Muscle of leg (tissue), 16 donors: ENCODE results near the gene RABEP1. TPM values are rescaled to one million over a fixed set of nuclear protein-coding genes. Genes with fewer than 3 reads are reported as not detected.
A peak's percentile ranks its signal among the peaks of the same experiment; 100 is the strongest.
"Not testable (repeated sequence)": the region's sequence is repeated elsewhere in the genome, so short reads cannot be mapped to it uniquely, and the experiment has no call there.

Experiments
- DNase-seq: peaks from one replicate; pipeline ENCODE4 v3.0.0; 2013
- H3K27ac ChIP-seq: one replicate; pipeline ENCODE4 v1.5.1; 2013; ENCODE audit warnings: mild to moderate bottlenecking, low read length, control low read depth
- H3K27me3 ChIP-seq: one replicate; pipeline ENCODE4 v1.6.1; 2013; ENCODE audit warnings: low read length; ENCODE audit not compliant: control insufficient read depth, insufficient read depth
- H3K36me3 ChIP-seq: one replicate; pipeline ENCODE4 v1.6.1; 2013; ENCODE audit warnings: low read length; ENCODE audit not compliant: control insufficient read depth, insufficient read depth
- H3K4me1 ChIP-seq: one replicate; pipeline ENCODE4 v1.6.1; 2013; ENCODE audit warnings: low read length; ENCODE audit not compliant: control insufficient read depth, insufficient read depth
- H3K4me3 ChIP-seq: one replicate; pipeline ENCODE4 v1.5.1; 2013; ENCODE audit warnings: low read length, control low read depth
- H3K9me3 ChIP-seq: replicated peaks from 2 replicates; pipeline ENCODE4 v1.6.1; 2013; ENCODE audit warnings: low read depth, low read length; ENCODE audit not compliant: control insufficient read depth
- WGBS: methylation state at CpG from one replicate; pipeline ENCODE4 v1.1.5; 2013; ENCODE audit warnings: missing lambda C conversion rate; ENCODE audit not compliant: insufficient coverage; 5-methylcytosine and 5-hydroxymethylcytosine counted together
- long read RNA-seq, 11 donors: transcript quantifications; one replicate each; lab custom pipeline, GENCODE V29; 2026
- polyA plus RNA-seq, 8 donors: library from polyadenylated mRNA; unstranded; fragments of 120-200 nt; gene quantifications; one replicate each; pipeline versions ENCODE4 v1.2.1 to v1.2.3, GENCODE V29; 2013; ENCODE audit warnings: inconsistent platforms in 1 of 8, low replicate concordance in 1 of 8; ENCODE audit not compliant: insufficient read length in 8 of 8, insufficient read depth in 1 of 8
- total RNA-seq: library from RNA; stranded (reverse); fragments of 120-200 nt; gene quantifications from one replicate; pipeline ENCODE4 v1.2.4, GENCODE V29; 2013

Gene RABEP1
- 41.7 TPM for total RNA-seq
- 10 to 100 TPM; 38.2 to 55.6 (median 51.8) TPM for polyA plus RNA-seq
- long read RNA-seq, donor 1, full-length matches to known transcripts: 3 of 3 reads
- long read RNA-seq, donor 1, partial matches to known transcripts: 0 of 3 reads
- long read RNA-seq, donor 1, other reads (novel, unspliced or antisense): 0 of 3 reads
- long read RNA-seq, donor 2: 0 reads
- long read RNA-seq, donor 3, full-length matches to known transcripts: 3 of 18 reads
- long read RNA-seq, donor 3, partial matches to known transcripts: 7 of 18 reads
- long read RNA-seq, donor 3, other reads (novel, unspliced or antisense): 8 of 18 reads
- long read RNA-seq, donor 4, full-length matches to known transcripts: 3 of 3 reads
- long read RNA-seq, donor 4, partial matches to known transcripts: 0 of 3 reads
- long read RNA-seq, donor 4, other reads (novel, unspliced or antisense): 0 of 3 reads
- long read RNA-seq, donor 5, full-length matches to known transcripts: 7 of 101 reads
- long read RNA-seq, donor 5, partial matches to known transcripts: 85 of 101 reads
- long read RNA-seq, donor 5, other reads (novel, unspliced or antisense): 9 of 101 reads
- long read RNA-seq, donor 6, full-length matches to known transcripts: 9 of 65 reads
- long read RNA-seq, donor 6, partial matches to known transcripts: 34 of 65 reads
- long read RNA-seq, donor 6, other reads (novel, unspliced or antisense): 22 of 65 reads
- long read RNA-seq, donor 7, full-length matches to known transcripts: 4 of 4 reads
- long read RNA-seq, donor 7, partial matches to known transcripts: 0 of 4 reads
- long read RNA-seq, donor 7, other reads (novel, unspliced or antisense): 0 of 4 reads
- long read RNA-seq, donor 8, full-length matches to known transcripts: 1 of 1 reads
- long read RNA-seq, donor 8, partial matches to known transcripts: 0 of 1 reads
- long read RNA-seq, donor 8, other reads (novel, unspliced or antisense): 0 of 1 reads
- long read RNA-seq, donor 9, full-length matches to known transcripts: 2 of 34 reads
- long read RNA-seq, donor 9, partial matches to known transcripts: 32 of 34 reads
- long read RNA-seq, donor 9, other reads (novel, unspliced or antisense): 0 of 34 reads
- long read RNA-seq, donor 10, partial matches to known transcripts: 34 of 34 reads
- long read RNA-seq, donor 10, other reads (novel, unspliced or antisense): 0 of 34 reads
- long read RNA-seq, donor 11, full-length matches to known transcripts: 1 of 11 reads
- long read RNA-seq, donor 11, partial matches to known transcripts: 10 of 11 reads
- long read RNA-seq, donor 11, other reads (novel, unspliced or antisense): 0 of 11 reads

GRCh38 chr17:5281814-5282641 is at the start of gene RABEP1:
TSS of gene RABEP1 (plus strand) at chr17:5282284. CDS start at chr17:5282487, 203 bp downstream.
- peak within 1 kb of the TSS; percentile 65 for H3K27ac ChIP-seq
- DNase-seq: peak; percentile 96
- H3K9me3 ChIP-seq: no peaks in the 10 kb centered on the region
- under 1% methylated on average over 91 of the region's 98 CpGs for WGBS
- H3K4me3 ChIP-seq: peak within 1 kb of the TSS; percentile 61
- H3K4me1 ChIP-seq: peaks cover 11% of the 10 kb centered on the region
- no peaks in the 10 kb centered on the region for H3K27me3 ChIP-seq
- H3K36me3 ChIP-seq: peaks cover 3% of the 10 kb centered on the region

GRCh38 chr17:5233492-5233891 is 48.6 kb upstream of the RABEP1 start:
- H3K27ac ChIP-seq, H3K4me3 ChIP-seq: not testable (repeated sequence)
- WGBS: 97% methylated on average over 5 of the region's 7 CpGs

GRCh38 chr17:5234645-5235576 is 47.2 kb upstream of the RABEP1 start, which contains the start of gene SCIMP:
TSS of gene SCIMP (minus strand) at chr17:5234860. CDS start at chr17:5234755, 105 bp downstream.
- peak; percentile 69 for DNase-seq
- WGBS: 85% methylated on average over 11 of the region's 19 CpGs
- Histone ChIP-seq H3K36me3 (peaks cover 14% of the 10 kb centered on the region), H3K4me3 (peak within 1 kb of the TSS; percentile 15), H3K27me3 (no peaks in the 10 kb centered on the region), H3K4me1 (no peaks in the 10 kb centered on the region), H3K27ac (no peak within 1 kb of the TSS), H3K9me3 (no peaks in the 10 kb centered on the region)

More at GRCh38 chr17:5233492-5233891, 48.6 kb upstream of the RABEP1 start:
- not testable (repeated sequence) for DNase-seq, H3K9me3 ChIP-seq, H3K27me3 ChIP-seq, H3K4me1 ChIP-seq
- H3K36me3 ChIP-seq: peaks cover 14% of the 10 kb centered on the region

- H3K27ac ChIP-seq: no peak overlapping the region
- no peaks in the 10 kb centered on the region for H3K27me3 ChIP-seq
- no peak for DNase-seq
- H3K36me3 ChIP-seq: peaks cover 10% of the 10 kb centered on the region
- H3K4me3 ChIP-seq: no peak overlapping the region
- no peaks in the 10 kb centered on the region for H3K9me3 ChIP-seq
- 82% methylated on average over 1 of the region's 3 CpGs for WGBS
- H3K4me1 ChIP-seq: peaks cover 5% of the 10 kb centered on the region
These were observed 45.0 kb upstream of the RABEP1 start for GRCh38 chr17:5236938-5237540.

DNA sequence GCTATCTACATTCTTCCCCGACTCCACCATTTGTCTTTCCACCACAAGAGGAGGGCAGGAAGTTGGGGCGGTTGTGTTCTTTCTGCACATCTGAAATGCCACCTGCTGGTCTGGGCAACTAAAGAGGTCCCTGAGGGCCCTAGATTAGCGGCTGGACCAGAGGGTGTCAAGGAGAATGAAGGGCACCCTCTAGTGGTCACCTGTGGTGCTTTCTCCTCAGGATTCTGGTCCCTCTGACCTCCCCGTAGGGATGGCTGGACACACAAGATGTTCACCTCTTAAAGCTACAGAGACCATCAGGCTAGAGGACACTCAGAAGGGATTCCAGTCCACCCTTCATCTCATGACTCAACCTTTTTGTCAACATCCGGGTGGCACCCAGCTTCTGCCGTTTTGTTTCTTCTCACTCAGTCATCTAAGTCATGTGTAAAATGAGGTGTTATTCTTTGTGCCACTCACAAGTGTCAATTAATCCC is 44.5 kb upstream of the RABEP1 start:
- Histone ChIP-seq H3K27ac (no peak overlapping the region), H3K4me3 (no peak overlapping the region), H3K27me3 (no peaks in the 10 kb centered on the region), H3K9me3 (no peaks in the 10 kb centered on the region), H3K4me1 (peaks cover 8% of the 10 kb centered on the region), H3K36me3 (peaks cover 10% of the 10 kb centered on the region)
- peak; percentile 48 for DNase-seq
- 26% methylated on average over 3 of the region's 6 CpGs for WGBS

- Histone ChIP-seq H3K4me3 (no peak overlapping the region), H3K4me1 (peaks cover 8% of the 10 kb centered on the region), H3K27me3 (no peaks in the 10 kb centered on the region), H3K36me3 (peaks cover 10% of the 10 kb centered on the region), H3K9me3 (no peaks in the 10 kb centered on the region), H3K27ac (no peak overlapping the region)
- no CpG with 5 or more reads among the region's 4 CpGs for WGBS
- no peak for DNase-seq
These were observed 43.8 kb upstream of the RABEP1 start for GRCh38 chr17:5238333-5238732.

- H3K4me1 ChIP-seq, H3K27me3 ChIP-seq, H3K9me3 ChIP-seq, DNase-seq, H3K4me3 ChIP-seq, H3K36me3 ChIP-seq, H3K27ac ChIP-seq: not testable (repeated sequence)
- 82% methylated on average over 7 of the region's 7 CpGs for WGBS
These were observed 42.3 kb upstream of the RABEP1 start for GRCh38 chr17:5239769-5240168.
